NCI-H1048 (cell line): ENCODE data around the gene IRX1.

Experiments
- DNase-seq: peaks from one replicate; lab custom pipeline; 2025; lab: John Stamatoyannopoulos, UW

Gene IRX1

GRCh38 chr5:3595006-3595961, at the start of gene IRX1:
IRX1 (plus strand) TSS chr5:3595832; CDS start chr5:3596106, 274 bp downstream.
- DNase-seq = no peak

GRCh38 chr5:3546028-3546427, 49.6 kb upstream of the IRX1 start:
- no peak for DNase-seq

- no peak for DNase-seq
Measured at GRCh38 chr5:3564116-3564515, 31.5 kb upstream of the IRX1 start.

DNA sequence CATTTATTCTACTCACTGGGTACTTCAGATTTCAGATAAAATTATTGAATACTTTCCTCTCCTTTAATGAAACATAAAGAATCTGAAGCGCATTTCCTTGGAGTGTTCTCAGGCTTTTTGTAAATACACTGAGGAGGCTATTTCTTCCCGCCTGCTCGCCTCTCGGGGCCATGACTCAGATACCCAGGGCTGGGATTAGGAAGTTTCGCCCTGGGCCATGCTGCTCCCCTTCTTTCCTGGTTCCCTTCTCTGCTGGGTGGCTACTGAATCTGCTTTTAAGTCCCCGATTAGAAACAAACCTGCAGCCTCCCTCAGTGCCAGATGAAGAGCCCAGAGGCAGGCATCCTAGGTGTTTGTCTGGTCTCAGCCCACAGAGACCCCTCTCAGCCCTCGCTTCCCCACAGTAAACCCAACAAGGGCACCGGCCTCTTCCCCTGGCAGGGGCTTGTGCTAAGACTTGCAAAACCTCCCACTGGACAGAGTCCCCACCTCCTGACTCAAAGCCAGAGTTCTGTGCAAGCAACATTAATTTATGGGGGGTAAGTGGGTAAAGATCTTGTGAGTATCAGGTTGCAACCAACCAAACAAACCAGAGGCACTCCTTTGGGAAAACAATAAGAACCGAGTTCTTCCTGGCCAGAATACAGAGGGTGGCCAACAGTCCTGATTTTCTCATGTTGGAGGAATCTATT, 30.7 kb upstream of the IRX1 start:
- DNase-seq = no peak

DNA sequence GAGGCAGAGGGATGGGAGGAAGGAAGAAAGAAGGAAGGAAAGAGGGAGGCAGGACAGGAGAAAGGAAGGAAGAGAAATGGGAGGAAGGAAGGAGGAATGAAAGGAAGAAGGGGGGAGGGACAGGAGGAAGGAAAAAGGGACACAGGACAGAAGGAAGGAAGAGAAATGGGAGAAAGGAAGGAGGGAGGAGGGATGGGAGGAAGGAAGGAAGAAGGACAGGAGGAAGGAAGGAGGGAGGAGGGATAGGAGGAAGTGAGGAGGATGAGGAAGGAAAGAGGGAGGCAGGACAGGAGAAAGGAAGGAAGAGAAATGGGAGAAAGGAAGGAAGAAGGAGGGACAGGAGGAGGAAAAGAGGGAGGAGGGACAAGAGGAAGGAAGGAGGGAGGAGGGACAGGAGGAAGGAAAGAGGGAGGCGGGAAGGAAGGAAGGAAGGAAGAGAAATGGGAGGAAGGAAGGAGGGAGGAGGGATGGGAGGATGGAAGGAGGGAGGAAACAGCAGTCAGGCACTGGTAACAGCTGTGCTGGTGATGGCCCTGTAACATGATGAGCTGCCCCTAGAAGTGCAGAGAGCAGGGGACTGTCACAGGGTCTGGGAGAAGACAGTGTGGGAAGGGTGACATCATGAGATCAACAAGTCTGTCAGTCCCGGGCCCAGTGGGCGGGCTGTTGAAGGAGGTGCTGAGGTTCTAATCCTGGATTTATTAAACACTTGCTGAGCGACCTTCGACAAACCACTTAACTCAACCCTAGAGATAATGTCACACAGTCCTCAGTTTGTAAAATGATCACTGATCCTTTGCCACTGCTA, 10.7 kb upstream of the IRX1 start:
- no peak for DNase-seq

GRCh38 chr5:3590161-3590966, 5.3 kb upstream of the IRX1 start:
- no peak for DNase-seq

DNA sequence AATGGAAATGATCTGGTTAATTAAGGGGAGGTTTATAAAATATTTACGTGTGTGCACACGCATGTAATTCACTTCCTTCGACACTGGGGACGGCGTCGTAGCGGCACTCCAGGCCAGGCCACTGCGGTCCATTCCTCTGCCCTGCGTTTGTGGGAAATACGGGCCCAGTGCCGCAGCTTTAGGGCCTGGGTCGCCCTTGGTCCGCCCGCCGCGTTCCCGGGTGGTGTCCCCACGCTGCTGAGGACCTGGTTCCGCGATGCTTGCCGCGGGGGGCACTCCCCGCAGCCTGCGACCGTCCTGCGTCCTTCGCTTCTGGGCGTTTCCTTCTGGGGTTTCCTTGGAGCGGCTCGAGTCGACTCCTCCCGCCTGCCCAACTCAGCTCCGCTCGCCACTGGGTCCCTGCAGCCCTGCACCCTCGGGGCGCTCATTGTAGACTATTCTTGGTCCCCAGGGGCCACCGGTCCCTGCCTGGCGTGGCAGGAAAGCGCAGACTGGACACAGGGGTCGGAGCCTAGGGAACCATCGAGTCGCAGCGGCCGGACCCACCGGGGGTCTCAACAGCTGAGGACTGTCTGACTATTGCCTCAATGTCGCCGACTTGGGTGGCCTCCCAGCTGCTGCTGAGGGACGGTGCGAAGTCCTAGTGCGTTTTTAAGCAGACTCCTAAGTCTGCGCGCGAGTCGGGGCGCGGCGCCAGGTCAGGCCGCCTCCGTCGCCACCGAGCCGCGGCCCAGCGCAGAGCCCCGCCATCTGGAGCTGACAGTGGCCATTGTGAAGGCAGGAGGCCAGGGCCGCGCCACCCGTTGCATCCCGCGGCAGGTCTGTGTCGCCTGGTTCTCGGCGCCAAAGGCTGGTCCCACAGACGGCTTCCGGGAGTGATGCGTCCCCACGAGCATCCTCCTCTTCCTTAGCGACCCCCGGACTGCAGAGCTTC, 4.4 kb upstream of the IRX1 start:
- no peak for DNase-seq

GRCh38 chr5:3592298-3592697, 3.3 kb upstream of the IRX1 start:
- DNase-seq = no peak

DNA sequence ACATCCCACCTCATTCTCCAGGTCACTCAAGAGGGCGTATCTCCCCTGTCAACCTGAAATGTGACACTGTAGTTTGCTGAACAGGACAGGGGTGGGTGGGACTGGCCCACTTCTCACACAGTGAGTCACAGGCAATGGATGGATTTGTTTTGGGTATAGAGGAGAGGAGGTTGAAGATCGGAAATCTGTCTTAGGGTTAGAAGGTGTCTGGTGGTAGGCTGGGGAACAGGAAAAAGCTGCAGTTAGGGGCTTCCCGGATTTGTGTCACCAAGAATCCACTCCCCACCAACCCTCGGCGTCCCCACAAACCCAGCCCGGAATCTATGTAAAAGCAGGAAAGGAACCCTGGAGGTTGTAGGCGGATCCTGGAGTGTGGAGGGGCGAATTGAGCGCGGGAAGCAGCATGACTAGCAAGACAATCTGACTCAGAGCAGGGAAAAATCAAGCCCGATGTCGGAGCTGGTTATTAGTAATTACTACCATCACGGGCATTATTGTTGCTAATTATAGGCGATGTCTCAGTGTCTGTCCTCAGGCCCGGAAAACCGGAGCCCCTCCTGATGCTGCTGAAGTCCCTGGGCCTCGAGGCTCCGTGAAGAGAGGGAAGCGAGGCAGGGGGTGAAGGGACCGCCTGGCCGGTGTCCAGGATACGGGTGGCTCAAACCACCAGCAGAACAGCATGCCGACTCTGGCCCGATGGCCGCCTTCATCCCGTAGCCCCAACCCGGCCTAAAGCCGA, 1.7 kb upstream of the IRX1 start:
- no peak for DNase-seq

GRCh38 chr5:3594510-3595005, 1.1 kb upstream of the IRX1 start:
- DNase-seq = no peak

- no peak for DNase-seq
Measured at GRCh38 chr5:3596261-3596825, 711 bp downstream of the IRX1 start.

DNA sequence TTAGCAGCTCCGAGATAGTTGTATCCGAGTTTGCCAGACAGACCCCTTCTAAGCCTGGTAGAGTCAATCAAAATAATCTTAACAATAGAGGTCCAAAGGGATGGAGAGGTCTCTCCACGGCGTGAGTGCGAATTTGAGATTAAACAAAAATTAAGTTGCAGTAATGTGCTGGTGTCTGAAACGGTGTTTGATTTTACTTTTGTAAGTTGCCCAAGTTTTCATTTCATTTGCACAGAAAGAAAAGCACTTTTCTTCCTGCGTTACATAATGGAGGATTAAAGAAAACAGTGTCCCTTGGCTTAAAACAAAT, 1.2 kb downstream of the IRX1 start:
- no peak for DNase-seq

GRCh38 chr5:3597167-3598007, 1.8 kb downstream of the IRX1 start:
- DNase-seq = no peak

DNA sequence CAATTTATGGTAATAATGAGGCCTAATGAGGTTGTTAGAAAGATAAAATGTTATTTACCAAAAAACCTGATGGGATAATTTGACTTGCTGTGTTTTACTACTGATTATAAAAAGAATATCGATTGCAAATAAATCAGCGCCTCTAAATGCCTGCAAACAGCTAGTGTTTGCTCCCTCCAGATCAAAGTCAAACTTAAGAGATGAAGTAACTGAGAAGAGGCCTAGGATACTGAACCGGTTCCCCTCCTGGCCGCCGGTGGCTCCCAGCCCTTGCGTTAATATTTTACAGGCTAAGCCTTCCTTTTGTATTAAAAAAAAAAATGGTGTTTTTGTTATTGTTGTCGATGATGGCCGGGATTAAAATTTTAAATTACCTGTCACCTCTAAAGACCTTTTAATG, 2.6 kb downstream of the IRX1 start:
- no peak for DNase-seq

GRCh38 chr5:3598769-3599211, 3.2 kb downstream of the IRX1 start:
- no peak for DNase-seq

GRCh38 chr5:3599226-3600105, 3.8 kb downstream of the IRX1 start:
- no peak for DNase-seq
